Mesenchymal stem cell (in vitro differentiated cells and primary cell): ENCODE data around the gene HDAC4.

ENCODE experiments used
- DNase-seq: peaks from one replicate; pipeline ENCODE4 v3.0.0-alpha.2; 2013
- H2AFZ ChIP-seq: one replicate; pipeline ENCODE4 v1.6.1; 2013; ENCODE audit warnings: low read depth, mild to moderate bottlenecking, control low read depth, inconsistent platforms, low read length, moderate library complexity
- H2AK5ac ChIP-seq: 2 replicates; pipeline ENCODE4 v1.6.1; 2013; ENCODE audit warnings: low read length, moderate library complexity, mild to moderate bottlenecking, inconsistent platforms; ENCODE audit not compliant: severe bottlenecking
- H2BK120ac ChIP-seq: one replicate; pipeline ENCODE4 v1.6.1; 2013; ENCODE audit warnings: low read depth, mild to moderate bottlenecking, inconsistent platforms, low read length, moderate library complexity
- H2BK12ac ChIP-seq, 2 experiments: one replicate each; pipeline ENCODE4 v1.6.1; 2013; ENCODE audit warnings: inconsistent platforms in 2 of 2, low read length in 2 of 2, mild to moderate bottlenecking in 2 of 2, moderate library complexity in 2 of 2, control low read depth in 1 of 2
- H2BK15ac ChIP-seq: one replicate; pipeline ENCODE4 v1.6.1; 2013; ENCODE audit warnings: mild to moderate bottlenecking, low read depth, inconsistent platforms; ENCODE audit not compliant: poor library complexity, severe bottlenecking
- H2BK5ac ChIP-seq: 2 replicates; pipeline ENCODE4 v1.6.1; 2013; ENCODE audit warnings: low read depth, mild to moderate bottlenecking, low read length, control low read depth, inconsistent platforms; ENCODE audit not compliant: poor library complexity, severe bottlenecking
- H3K14ac ChIP-seq, 2 experiments: one replicate each; pipeline ENCODE4 v1.6.1; 2013; ENCODE audit warnings: inconsistent platforms in 2 of 2, low read length in 2 of 2, control low read depth in 1 of 2, mild to moderate bottlenecking in 1 of 2, moderate library complexity in 1 of 2
- H3K18ac ChIP-seq, 2 experiments: one replicate each; pipeline ENCODE4 v1.6.1; 2013; ENCODE audit warnings: inconsistent platforms in 2 of 2, low read length in 2 of 2, control low read depth in 1 of 2, low read depth in 1 of 2, mild to moderate bottlenecking in 1 of 2
- H3K23ac ChIP-seq, 2 experiments: one replicate each; pipeline ENCODE4 v1.6.1; 2013; ENCODE audit warnings: inconsistent platforms in 2 of 2, low read length in 2 of 2, mild to moderate bottlenecking in 2 of 2, moderate library complexity in 2 of 2, control low read depth in 1 of 2
- H3K27ac ChIP-seq: 2 replicates; pipeline ENCODE4 v1.5.1; 2013; ENCODE audit warnings: mild to moderate bottlenecking, moderate library complexity, low read length, control low read depth, inconsistent platforms; ENCODE audit not compliant: poor library complexity, severe bottlenecking
- H3K27me3 ChIP-seq, 2 experiments: 2 replicates each; pipeline versions ENCODE4 v1.6.1 to v1.7.0; 2013; ENCODE audit warnings: low read length in 2 of 2, mild to moderate bottlenecking in 2 of 2, moderate library complexity in 2 of 2, control low read depth in 1 of 2, inconsistent platforms in 1 of 2; ENCODE audit not compliant: control insufficient read depth in 1 of 2, insufficient read depth in 1 of 2
- H3K36me3 ChIP-seq, 2 experiments: 2 replicates each; pipeline versions ENCODE4 v1.6.1 to v1.7.0; 2013; ENCODE audit warnings: low read length in 2 of 2, control low read depth in 1 of 2, inconsistent platforms in 1 of 2, low read depth in 1 of 2, mild to moderate bottlenecking in 1 of 2; ENCODE audit not compliant: insufficient read depth in 2 of 2, control insufficient read depth in 1 of 2
- H3K4ac ChIP-seq, 2 experiments: one replicate each; pipeline ENCODE4 v1.6.1; 2013; ENCODE audit warnings: inconsistent platforms in 2 of 2, low read length in 2 of 2, mild to moderate bottlenecking in 2 of 2, moderate library complexity in 2 of 2, control low read depth in 1 of 2, low read depth in 1 of 2
- H3K4me1 ChIP-seq: 2 replicates; pipeline ENCODE4 v1.6.1; 2013; ENCODE audit warnings: low read depth, low read length, control low read depth; ENCODE audit not compliant: control insufficient read depth, insufficient read depth
- H3K4me2 ChIP-seq: 2 replicates; pipeline ENCODE4 v1.6.1; 2013; ENCODE audit warnings: low read length, mild to moderate bottlenecking, inconsistent platforms; ENCODE audit not compliant: poor library complexity, severe bottlenecking
- H3K4me3 ChIP-seq, 2 experiments: 2 replicates each; pipeline versions ENCODE4 v1.5.1 to v1.7.0; 2013; ENCODE audit warnings: low read length in 2 of 2, mild to moderate bottlenecking in 2 of 2, control low read depth in 1 of 2, low read depth in 1 of 2; ENCODE audit not compliant: insufficient read depth in 1 of 2
- H3K79me1 ChIP-seq: replicated peaks from 2 replicates; pipeline ENCODE4 v1.6.1; 2013; ENCODE audit warnings: mild to moderate bottlenecking, control low read depth, low read length, inconsistent platforms; ENCODE audit not compliant: poor library complexity, severe bottlenecking
- H3K9ac ChIP-seq: 2 replicates; pipeline ENCODE4 v1.7.0; 2013; ENCODE audit warnings: mild to moderate bottlenecking, low read length, moderate library complexity
- H3K9me3 ChIP-seq: 2 replicates; pipeline ENCODE4 v1.7.0; 2013; ENCODE audit warnings: mild to moderate bottlenecking, low read length; ENCODE audit not compliant: control insufficient read depth
- H4K8ac ChIP-seq: one replicate; pipeline ENCODE4 v1.6.1; 2013; ENCODE audit warnings: inconsistent platforms, mild to moderate bottlenecking, low read length, moderate library complexity
- H4K91ac ChIP-seq: one replicate; pipeline ENCODE4 v1.6.1; 2013; ENCODE audit warnings: mild to moderate bottlenecking, low read length, inconsistent platforms
- WGBS: methylation state at CpG from one replicate; pipeline ENCODE4 v1.1.7; 2013; ENCODE audit warnings: mixed read lengths; 5-methylcytosine and 5-hydroxymethylcytosine counted together

HDAC4 gene

DNA sequence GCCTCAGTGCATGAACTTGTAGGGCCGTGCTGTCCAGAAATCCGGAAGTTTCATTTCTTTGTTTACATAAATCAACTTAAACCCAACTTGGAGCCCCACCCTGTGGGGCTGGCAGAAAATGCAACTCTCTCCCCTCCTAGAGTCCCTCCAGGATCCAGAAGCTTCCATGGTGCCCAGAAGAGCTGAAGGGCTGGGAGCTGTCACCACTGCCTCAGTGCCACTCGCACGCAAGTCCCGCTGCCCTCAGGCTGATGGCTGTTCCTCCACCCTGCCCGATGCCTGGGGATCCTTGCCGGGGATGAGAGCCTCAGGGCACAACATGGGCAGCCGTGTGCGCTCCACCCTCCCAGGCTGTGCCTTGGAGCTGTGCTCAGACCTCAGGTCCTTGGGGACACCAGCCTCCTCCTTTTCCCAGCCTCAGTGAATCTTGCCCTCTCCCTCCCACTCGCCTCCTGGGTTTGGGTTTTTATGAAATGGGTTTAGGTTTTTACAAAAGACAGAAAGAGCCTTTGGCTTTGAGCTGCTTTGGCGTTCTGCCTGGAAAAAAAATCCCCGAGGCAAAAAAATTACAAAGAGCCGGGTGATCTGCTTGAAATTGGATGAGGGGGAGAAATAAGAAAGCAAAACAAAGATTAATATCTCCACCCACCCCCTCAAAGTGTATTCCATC is 397.7 kb downstream of the HDAC4 start:
- Histone ChIP-seq H3K4me2 (no peak overlapping the region), H3K9ac (peak overlapping the region; percentile 86), H3K27ac (no peak overlapping the region), H3K36me3 (no peaks in the 10 kb centered on the region), H3K4me1 (peaks cover 3% of the 10 kb centered on the region), H2BK12ac (no peak overlapping the region), H3K18ac (no peak overlapping the region), H2BK15ac (no peak overlapping the region), H2AK5ac (no peak overlapping the region), H3K9me3 (peaks cover 8% of the 10 kb centered on the region), H3K14ac (no peak overlapping the region), H4K8ac (peak overlapping the region; percentile 46), H3K4ac (no peak overlapping the region), H2AFZ (no peak overlapping the region), H2BK120ac (no peak overlapping the region), H4K91ac (peak overlapping the region; percentile 49), H3K23ac (no peak overlapping the region), H3K27me3 (peaks cover 10 to 17% of the 10 kb centered on the region in 2 experiments), H2BK5ac (no peak overlapping the region), H3K79me1 (no peaks in the 10 kb centered on the region), H3K4me3 (peak overlapping the region in 1 of 2 experiments; percentile 71)
- DNase-seq: peak; percentile 19
- 82% methylated on average over 7 of the region's 13 CpGs for WGBS

- Histone ChIP-seq H2BK12ac (no peak overlapping the region), H3K27me3 (peaks cover 8 to 17% of the 10 kb centered on the region in 2 experiments), H3K36me3 (no peaks in the 10 kb centered on the region), H3K4ac (no peak overlapping the region), H4K8ac (no peak overlapping the region), H3K18ac (no peak overlapping the region), H3K9ac (peak overlapping the region; percentile 86), H3K14ac (no peak overlapping the region), H3K4me3 (peak overlapping the region in 1 of 2 experiments; percentile 71), H2BK15ac (no peak overlapping the region), H3K23ac (no peak overlapping the region), H2AK5ac (no peak overlapping the region), H3K9me3 (peaks cover 8% of the 10 kb centered on the region), H3K79me1 (no peaks in the 10 kb centered on the region), H2BK5ac (no peak overlapping the region), H3K27ac (no peak overlapping the region), H3K4me2 (no peak overlapping the region), H4K91ac (peak overlapping the region; percentile 71), H2AFZ (no peak overlapping the region), H3K4me1 (peaks cover 3% of the 10 kb centered on the region), H2BK120ac (no peak overlapping the region)
- 81% methylated on average over 5 of the region's 8 CpGs for WGBS
- no peak for DNase-seq
Observed at GRCh38 chr2:239002591-239002953, 398.2 kb downstream of the HDAC4 start.

- WGBS: 87% methylated on average over 14 of the region's 14 CpGs
- no peak overlapping the region for H2BK5ac ChIP-seq
- no peak overlapping the region for H4K91ac ChIP-seq
- H2AK5ac ChIP-seq: no peak overlapping the region
- no peaks in the 10 kb centered on the region for H3K79me1 ChIP-seq
- no peak overlapping the region for H4K8ac ChIP-seq
- H3K9ac ChIP-seq: no peak overlapping the region
- H3K27ac ChIP-seq: no peak overlapping the region
- no peak overlapping the region for H3K14ac ChIP-seq
- H2BK15ac ChIP-seq: no peak overlapping the region
- H3K27me3 ChIP-seq: peaks cover 8 to 14% of the 10 kb centered on the region in 2 experiments
- H3K9me3 ChIP-seq: peaks cover 8% of the 10 kb centered on the region
- no peak overlapping the region for H3K4ac ChIP-seq
- H3K18ac ChIP-seq: no peak overlapping the region
- peaks cover 3% of the 10 kb centered on the region for H3K4me1 ChIP-seq
- H2BK120ac ChIP-seq: no peak overlapping the region
- H2BK12ac ChIP-seq: no peak overlapping the region
- no peak overlapping the region for H3K4me2 ChIP-seq
- no peak overlapping the region for H2AFZ ChIP-seq
- H3K4me3 ChIP-seq: no peak overlapping the region
- DNase-seq: no peak
- no peak overlapping the region for H3K23ac ChIP-seq
- H3K36me3 ChIP-seq: no peaks in the 10 kb centered on the region
Observed at GRCh38 chr2:239001794-239002193, 399.0 kb downstream of the HDAC4 start.

DNA sequence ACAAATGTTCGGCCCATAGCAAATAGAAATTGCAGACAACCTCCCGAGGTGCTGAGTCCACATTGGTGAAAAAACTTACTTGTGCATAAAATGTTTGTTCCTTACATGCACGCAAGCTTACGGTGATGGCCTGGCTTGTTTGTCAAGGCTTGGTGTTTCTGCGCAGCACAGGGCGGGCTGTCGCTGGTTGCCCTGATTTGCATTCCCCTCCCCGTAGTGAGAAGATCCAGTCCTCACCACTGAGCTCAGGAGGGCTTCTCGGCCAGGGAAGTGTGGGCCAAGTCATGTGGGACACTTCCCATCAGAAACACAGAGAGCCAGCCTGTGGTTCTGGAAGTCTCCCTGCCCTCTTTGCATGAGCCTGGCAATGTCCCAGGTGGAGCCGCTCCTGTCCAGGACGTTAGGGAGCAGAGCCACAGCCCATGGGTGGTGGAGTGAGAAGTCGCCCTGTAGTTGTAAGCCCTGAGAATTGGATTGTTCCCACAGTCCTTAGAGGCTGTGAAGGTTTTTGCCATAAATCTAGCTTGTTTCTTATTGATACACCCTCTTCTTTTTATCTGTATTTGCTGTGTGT is 400.2 kb downstream of the HDAC4 start:
- no peak overlapping the region for H2BK120ac ChIP-seq
- no peak overlapping the region for H3K4me3 ChIP-seq
- H3K4me2 ChIP-seq: no peak overlapping the region
- H3K27me3 ChIP-seq: peaks cover 8% of the 10 kb centered on the region in 2 experiments
- H4K8ac ChIP-seq: no peak overlapping the region
- no peak overlapping the region for H2BK12ac ChIP-seq
- H3K4me1 ChIP-seq: peaks cover 5% of the 10 kb centered on the region
- no peak overlapping the region for H2BK15ac ChIP-seq
- no peaks in the 10 kb centered on the region for H3K79me1 ChIP-seq
- H2AFZ ChIP-seq: no peak overlapping the region
- H3K27ac ChIP-seq: no peak overlapping the region
- no peak overlapping the region for H3K14ac ChIP-seq
- peak overlapping the region; percentile 12 for H4K91ac ChIP-seq
- H3K4ac ChIP-seq: no peak overlapping the region
- peaks cover 8% of the 10 kb centered on the region for H3K9me3 ChIP-seq
- no peak overlapping the region for H3K23ac ChIP-seq
- no peak overlapping the region for H3K9ac ChIP-seq
- no peak overlapping the region for H2AK5ac ChIP-seq
- 92% methylated on average over 11 of the region's 12 CpGs for WGBS
- DNase-seq: no peak
- no peaks in the 10 kb centered on the region for H3K36me3 ChIP-seq
- no peak overlapping the region for H3K18ac ChIP-seq
- no peak overlapping the region for H2BK5ac ChIP-seq
